Measurements from ENCODE around the gene COL4A2.

The COL4A2 gene

DNA sequence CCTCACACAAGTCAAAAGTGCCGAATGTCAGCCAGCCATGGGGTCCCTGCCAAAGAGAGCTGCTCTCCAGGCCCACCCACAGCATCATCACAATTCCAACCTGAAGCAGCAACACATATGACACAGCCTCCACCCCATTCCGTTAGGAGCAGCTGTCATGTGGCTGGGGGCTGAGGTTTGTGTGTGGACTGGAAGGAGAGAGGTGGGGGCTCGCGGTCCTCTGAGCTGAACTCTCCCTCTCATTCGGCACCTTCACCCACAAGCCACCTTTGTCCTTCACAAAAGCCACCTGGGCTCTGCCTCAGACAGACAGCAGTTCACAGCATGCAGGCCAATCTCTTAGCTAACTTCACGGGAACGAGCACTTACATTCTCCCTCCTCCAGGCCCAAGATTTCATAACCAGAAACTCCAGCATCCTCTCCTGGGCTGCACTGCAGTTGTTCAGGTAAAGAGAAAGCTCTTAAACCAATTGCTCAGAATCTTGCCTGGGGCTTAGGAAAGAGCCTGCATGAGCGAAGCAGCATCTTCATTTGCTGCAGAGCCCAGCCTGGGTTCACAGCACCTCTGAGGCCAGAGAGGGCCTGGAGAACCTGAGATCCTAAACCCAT, 247.2 kb downstream of the COL4A2 start:
- Histone ChIP-seq H3K4me3 (ENCODE audit: low read depth in 1 of 2, low read length in 1 of 2) (no peak overlapping the region), H3K27ac (no peak overlapping the region), H3K9me3 (no peaks in the 10 kb centered on the region), H3K27me3 (no peaks in the 10 kb centered on the region), H3K36me3 (no peaks in the 10 kb centered on the region), H3K4me1 (ENCODE audit: control insufficient read depth in 1 of 2, insufficient read depth in 1 of 2, low read depth in 1 of 2, low read length in 1 of 2) (peaks cover 15 to 29% of the 10 kb centered on the region in 2 experiments)
- TF ChIP-seq CTCF (IDR thresholded peaks at IDR 0.05), result no peak

DNA sequence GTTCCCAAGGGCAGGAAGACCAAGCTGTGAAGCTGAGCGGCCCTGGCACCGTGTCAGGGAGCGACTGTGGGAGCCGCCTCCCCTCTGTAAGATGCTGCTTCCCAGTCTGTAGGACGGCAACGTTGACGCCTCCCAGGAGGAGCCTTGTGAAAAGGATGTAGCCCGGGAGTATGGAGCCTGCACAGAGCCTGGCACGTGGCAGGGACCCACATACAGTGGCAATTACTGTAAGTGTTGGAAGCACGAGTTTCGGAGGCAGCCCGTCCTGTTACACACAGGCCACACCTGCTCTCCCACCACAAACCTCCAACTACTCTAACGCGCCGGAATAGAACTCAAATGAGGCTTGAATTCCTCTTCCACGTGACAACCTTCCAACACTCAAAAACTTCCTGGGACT, 247.9 kb downstream of the COL4A2 start:
- no peaks in the 10 kb centered on the region for H3K9me3 ChIP-seq
- peak overlapping the region; percentile 81 for H3K27ac ChIP-seq
- peaks cover 3% of the 10 kb centered on the region for H3K27me3 ChIP-seq
- peaks cover 15 to 36% of the 10 kb centered on the region in 2 experiments for H3K4me1 ChIP-seq (ENCODE audit: control insufficient read depth in 1 of 2, insufficient read depth in 1 of 2, low read depth in 1 of 2, low read length in 1 of 2)
- H3K36me3 ChIP-seq, result no peaks in the 10 kb centered on the region
- no peak for TF ChIP-seq CTCF (IDR thresholded peaks at IDR 0.05)
- H3K4me3 ChIP-seq (ENCODE audit: low read depth in 1 of 2, low read length in 1 of 2), result no peak overlapping the region

- no peaks in the 10 kb centered on the region for H3K9me3 ChIP-seq
- peaks cover 20 to 43% of the 10 kb centered on the region in 2 experiments for H3K4me1 ChIP-seq (ENCODE audit: control insufficient read depth in 1 of 2, insufficient read depth in 1 of 2, low read depth in 1 of 2, low read length in 1 of 2)
- TF ChIP-seq CTCF (IDR thresholded peaks at IDR 0.05), result no peak
- no peak overlapping the region for H3K4me3 ChIP-seq (ENCODE audit: low read depth in 1 of 2, low read length in 1 of 2)
- H3K27me3 ChIP-seq, result peaks cover 11% of the 10 kb centered on the region
- no peaks in the 10 kb centered on the region for H3K36me3 ChIP-seq
- H3K27ac ChIP-seq, result peak overlapping the region; percentile 81
Observed at GRCh38 chr13:110555601-110556223, 248.6 kb downstream of the COL4A2 start.

GRCh38 chr13:110556224-110556606, 249.1 kb downstream of the COL4A2 start:
- TF ChIP-seq CTCF (IDR thresholded peaks at IDR 0.05), result no peak
- Histone ChIP-seq H3K27ac (peak overlapping the region; percentile 81), H3K4me1 (ENCODE audit: control insufficient read depth in 1 of 2, insufficient read depth in 1 of 2, low read depth in 1 of 2, low read length in 1 of 2) (peaks cover 25 to 48% of the 10 kb centered on the region in 2 experiments), H3K27me3 (peaks cover 16% of the 10 kb centered on the region), H3K4me3 (ENCODE audit: low read depth in 1 of 2, low read length in 1 of 2) (no peak overlapping the region), H3K9me3 (no peaks in the 10 kb centered on the region), H3K36me3 (no peaks in the 10 kb centered on the region)

DNA sequence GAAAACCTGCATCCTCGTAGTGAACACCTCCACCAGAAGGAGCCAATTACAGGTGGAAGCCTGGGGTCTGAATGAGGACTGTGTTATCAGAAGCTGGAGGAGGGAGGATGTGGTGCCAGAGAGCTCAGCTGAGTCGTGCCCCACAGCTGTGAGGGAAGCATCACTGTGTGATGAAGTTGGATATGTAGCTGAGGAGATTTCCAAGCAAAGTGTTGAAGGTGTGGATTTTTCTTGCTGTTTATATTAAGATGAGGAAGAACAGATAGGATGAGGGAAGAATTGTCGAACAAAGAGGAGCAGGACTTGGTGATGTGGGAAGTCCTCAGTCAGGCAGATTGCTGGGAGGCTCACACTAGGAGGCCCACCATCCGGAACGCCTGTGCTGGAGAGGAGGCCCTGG, 250.0 kb downstream of the COL4A2 start:
- Histone ChIP-seq H3K27me3 (peaks cover 19% of the 10 kb centered on the region), H3K4me1 (ENCODE audit: control insufficient read depth in 1 of 2, insufficient read depth in 1 of 2, low read depth in 1 of 2, low read length in 1 of 2) (peaks cover 26 to 49% of the 10 kb centered on the region in 2 experiments), H3K27ac (peak overlapping the region; percentile 81), H3K36me3 (no peaks in the 10 kb centered on the region), H3K9me3 (no peaks in the 10 kb centered on the region), H3K4me3 (ENCODE audit: low read depth in 1 of 2, low read length in 1 of 2) (no peak overlapping the region)
- no peak for TF ChIP-seq CTCF (IDR thresholded peaks at IDR 0.05)

All from neutrophil (primary cell).